Stimulated activated naive CD4-positive, alpha-beta T cell (primary cell): ENCODE results near the gene CORIN.
"Not testable (repeated sequence)": the region's sequence is repeated elsewhere in the genome, so short reads cannot be mapped to it uniquely, and the experiment has no call there.

Experiments used
- DNase-seq, 6 experiments: peaks; one replicate each; lab custom pipeline; 2025; lab: John Stamatoyannopoulos, UW

The CORIN gene

DNA sequence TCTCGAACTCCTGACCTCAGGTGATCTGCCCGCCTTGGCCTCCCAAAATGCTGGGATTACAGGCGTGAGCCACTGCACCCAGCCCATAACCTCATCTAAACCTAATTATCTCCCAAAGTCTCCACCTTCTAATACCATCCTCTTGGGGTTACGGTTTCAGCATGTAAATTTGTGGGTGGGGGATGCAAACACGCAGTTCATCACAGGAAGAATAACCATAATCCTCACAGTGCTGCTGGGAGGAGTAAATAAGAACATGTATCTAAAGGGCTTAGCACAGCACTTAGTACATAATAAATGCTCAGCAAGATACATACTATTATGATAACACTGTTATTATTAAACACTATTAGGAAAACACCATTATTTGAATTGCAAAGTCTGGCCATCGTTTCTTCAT, 116.4 kb downstream of the CORIN start:
- no peak for DNase-seq

DNA sequence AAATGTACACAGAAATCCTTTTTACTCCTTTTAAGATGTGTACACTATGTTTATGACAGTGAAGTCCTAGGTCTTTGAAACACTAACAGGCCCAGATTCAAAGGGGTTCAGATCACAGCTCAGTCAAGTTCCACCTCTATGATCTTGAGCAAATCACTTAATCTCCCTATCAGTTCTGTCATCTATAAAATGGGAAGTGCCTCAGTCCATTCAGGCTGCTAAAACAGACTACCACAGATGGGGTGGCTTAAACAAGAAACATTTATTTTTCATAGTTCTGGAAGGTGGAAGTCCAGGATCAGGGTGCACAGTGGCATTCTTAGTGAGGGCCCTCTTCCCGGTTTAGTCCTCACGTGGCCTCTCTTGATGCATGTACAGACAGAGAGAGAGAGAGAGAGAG, 117.1 kb downstream of the CORIN start:
- no peak for DNase-seq

DNA sequence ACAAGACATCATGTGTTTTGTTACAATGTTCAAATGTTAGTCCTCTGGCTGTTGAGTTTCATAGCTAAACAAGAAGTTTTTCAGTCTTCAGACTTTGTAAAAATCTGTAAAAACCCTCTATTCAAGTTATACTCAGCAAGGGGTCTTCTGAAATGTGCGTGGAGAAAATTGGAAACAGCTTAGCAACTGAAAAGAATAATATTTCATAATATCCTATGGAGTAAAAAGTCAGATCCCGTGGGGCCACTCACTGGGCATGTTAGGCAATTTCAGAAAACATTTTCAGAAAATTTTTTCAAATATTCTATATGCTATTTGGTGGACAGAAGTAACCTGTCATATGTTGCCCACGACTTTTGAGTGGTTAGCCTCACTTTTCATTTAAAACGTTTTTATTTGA, 118.3 kb downstream of the CORIN start:
- DNase-seq: no peak

DNA sequence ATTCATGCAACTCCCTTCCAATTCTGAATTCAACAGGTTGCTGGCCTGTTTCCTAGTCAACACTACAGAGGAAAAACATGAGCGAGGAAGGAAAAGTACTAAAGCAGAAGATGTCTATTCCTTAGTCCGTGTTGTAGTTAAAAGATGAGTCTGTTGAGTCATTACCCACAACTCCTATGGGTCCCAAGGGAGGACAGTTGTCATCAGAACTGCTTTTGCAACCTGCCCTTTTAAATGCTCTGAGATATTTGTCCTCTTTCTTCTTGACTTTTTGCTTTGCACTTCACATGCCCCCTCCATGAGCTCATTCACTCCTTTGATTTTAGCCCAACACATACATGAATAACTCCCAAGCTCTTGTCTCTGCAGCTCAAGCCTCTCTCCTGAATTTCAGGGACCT, 119.2 kb downstream of the CORIN start:
- DNase-seq: no peak

DNA sequence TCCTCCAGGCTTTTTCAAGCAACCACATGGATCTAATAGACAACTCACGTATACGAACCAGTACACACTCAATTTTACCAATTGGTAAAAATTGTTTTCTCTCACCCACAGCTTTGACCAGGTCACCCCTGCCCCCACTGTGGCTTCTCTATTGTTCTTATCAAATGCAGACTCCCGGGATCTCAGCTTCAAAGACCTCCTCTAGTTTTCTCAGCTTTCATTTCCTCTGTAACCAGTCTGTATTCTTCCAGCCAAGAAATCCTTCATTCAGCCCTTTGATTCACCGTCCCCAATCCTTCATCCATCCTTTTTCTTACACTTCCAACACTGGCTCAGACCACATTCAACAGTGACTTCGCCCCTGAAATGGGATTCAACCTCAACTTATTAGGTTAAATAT, 120.7 kb downstream of the CORIN start:
- no peak for DNase-seq

DNA sequence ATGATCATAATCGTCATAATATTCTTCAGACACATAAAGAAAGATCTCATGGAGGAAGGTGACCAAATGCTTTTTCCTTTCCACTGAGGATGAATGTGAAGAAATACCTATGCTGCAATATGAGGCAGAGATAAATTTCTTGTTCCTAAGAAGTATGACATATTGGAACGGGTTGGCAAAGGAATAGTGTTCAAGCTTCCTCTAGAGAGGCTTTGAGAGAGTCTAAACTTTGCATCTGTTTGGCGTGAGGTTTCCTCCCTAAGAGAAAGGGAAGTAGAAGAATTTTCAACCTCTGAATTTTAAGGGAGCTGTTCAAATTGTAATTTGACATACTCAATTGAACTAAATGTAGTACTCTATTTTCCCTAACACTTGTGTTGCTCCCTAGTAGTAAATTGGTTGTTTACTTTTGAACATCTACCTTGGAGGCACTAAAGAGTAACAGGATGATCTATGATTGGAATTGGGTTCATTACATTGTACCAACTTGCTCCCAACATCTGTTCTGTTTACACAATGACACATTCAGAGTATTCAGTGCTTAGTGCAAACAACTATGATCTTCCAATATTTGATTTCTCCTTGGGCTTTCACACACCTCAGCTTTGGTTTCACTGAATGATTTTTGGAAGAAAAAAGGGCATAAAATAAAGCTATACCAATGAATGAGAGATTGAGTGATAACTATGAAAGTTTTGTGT, 122.0 kb downstream of the CORIN start:
- DNase-seq: no peak

DNA sequence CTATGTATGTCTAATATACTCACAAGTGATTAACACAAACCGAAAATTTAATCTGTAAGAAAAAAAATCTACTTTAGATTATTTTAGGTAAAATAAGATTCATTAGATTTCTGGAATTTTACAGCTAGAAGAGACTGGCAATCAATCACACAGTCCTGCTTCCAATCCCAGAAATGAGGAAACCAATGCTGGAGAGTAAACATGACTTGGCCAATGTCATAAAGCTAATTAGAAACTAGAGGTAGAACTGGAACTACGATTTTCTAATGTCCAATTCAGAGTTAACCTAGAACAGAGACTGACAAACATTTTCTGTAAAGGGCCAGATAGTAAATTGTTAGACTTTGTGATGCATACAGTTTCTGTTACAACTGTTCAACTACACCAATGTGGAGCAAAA, 123.6 kb downstream of the CORIN start:
- no peak for DNase-seq

DNA sequence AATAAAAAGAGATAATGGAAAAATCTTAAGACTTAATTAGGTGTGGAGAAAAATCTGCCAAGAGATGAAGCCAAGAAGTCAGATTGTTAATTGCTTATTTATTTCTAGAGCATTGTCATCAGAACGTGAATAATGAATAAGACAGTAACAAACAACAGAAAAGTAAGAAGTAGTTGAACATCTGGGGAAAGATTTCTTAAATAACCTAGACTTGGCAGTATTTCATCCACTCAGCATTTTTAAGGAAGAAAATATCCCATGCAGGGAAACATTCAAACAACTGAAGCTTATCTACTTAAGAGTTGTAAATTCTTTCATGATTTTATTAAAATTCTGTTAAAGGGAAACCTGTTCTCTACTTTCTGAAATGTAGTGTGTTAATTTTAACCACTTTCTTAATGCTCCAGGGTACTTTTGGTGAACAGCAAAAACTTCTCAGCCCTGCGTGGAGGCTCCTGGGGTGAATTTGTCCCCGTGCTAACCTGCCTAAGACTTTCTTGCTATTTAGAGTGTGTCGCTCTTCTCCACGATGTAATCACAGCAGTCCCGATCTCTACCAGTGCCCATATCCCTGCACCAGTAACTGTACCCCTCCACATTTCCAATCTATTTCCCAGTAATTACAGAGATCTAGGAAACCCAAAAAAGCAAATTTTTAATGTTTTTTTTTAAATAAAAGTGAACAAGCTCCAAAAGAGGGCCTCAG, 124.6 kb downstream of the CORIN start:
- no peak for DNase-seq

DNA sequence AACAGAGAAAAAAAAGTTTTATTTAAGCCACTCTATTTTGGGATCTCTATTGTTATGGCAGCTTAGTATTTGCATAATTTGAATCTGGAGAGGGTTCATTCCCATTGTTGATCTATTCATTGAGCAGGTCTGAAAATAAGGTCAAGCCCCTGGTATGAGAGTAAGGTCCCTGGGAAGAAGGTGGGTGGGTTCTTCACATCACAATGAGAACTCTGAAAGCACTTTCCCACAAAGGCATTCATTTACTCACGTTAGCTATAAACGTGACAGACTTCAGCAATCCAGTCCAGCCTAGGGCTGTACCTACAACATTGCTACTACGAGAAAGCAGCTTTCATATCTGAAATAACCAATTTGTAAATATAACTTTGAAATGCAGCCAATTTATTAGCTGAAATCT, 126.2 kb downstream of the CORIN start:
- DNase-seq: no peak

DNA sequence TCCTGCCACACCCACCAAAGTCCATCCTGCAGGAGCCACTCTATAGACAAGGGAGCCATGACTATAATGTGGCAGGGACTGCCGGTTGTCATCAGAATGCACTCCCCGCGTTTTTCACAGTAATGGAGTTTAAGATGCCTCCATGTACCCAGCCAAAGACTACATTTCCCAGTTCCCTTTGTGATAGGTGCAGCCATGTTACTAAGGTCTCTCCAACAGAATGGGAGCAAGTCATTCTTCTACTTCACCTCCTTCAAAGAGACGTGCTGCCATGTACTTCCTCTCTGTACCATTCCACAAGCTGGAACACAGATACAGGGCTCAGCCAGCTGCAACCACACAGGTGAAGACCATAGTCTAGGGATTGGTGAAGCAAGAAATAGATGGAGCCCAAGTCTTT, 126.7 kb downstream of the CORIN start:
- no peak for DNase-seq

DNA sequence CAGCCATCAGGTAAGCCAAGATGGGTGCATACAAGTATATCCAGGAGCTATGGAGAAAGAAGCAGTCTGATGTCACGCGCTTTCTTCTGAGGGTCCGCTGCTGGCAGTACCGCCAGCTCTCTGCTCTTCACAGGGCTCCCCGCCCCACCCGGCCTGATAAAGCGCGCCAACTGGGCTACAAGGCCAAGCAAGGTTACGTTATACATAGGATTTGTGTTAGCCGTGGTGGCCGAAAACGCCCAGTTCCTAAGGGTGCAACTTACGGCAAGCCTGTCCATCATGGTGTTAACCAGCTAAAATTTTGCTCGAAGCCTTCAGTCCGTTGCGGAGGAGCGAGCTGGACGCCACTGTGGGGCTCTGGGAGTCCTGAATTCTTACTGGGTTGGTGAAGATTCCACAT, 131.5 kb downstream of the CORIN start:
- DNase-seq: not testable (repeated sequence)

DNA sequence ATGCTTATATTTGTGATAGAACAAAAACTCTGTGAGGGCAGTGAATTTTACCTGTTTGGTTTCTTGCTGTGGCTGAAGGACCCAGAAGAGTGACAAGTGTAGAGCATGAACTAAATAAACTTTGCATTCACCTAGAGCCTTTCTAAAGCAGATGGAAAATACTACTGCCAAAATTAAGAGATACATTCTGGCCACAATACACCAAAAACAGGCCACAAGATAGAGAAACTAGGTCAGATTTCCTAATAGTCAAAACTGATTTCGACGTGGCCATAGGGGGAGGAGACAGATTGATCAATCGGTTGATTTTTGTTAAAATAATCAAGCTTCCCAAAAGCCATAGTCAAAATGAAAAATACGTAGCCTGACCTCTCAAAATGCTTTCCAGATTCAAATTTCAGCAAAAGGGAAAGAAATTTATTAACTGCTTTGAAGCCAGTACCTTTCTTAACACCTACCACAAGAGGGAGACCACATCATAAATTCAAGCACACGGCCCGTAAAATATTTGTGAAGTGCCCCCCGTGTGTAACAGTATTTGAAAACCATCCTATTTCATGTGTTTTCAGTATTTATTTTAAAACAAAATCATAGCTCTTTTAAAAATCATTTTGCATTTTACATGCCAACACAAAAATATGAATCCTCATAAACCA, 132.4 kb downstream of the CORIN start:
- DNase-seq: no peak

DNA sequence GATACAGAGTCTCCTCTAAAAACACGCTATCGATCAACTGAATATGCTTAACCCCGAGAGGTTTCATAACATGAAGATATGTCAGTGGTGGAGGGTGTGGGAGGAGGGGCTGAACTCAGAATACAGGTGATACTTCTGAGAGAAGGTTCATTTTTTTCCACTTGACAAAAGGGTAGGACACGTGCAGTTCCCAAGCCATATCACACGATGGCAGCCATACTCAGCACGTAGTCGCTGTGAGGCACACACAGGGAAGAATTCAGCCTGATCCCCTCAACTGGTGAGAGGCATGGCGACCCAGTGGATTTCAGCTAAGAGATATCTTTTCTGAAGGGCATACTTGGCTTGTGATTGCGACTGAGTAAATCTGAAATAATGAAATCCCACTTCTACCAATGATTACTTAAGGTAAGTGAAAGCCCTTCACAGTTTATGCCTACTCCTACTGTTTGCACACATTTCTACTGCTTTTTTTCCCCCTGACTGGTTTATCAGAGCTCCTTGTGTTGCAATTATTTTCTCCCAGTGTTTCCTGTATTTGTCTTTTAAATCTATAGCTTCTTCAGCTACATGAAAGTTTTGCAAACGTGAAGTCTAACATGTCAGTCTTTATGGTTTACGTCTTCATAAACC, 133.1 kb downstream of the CORIN start:
- DNase-seq: no peak

DNA sequence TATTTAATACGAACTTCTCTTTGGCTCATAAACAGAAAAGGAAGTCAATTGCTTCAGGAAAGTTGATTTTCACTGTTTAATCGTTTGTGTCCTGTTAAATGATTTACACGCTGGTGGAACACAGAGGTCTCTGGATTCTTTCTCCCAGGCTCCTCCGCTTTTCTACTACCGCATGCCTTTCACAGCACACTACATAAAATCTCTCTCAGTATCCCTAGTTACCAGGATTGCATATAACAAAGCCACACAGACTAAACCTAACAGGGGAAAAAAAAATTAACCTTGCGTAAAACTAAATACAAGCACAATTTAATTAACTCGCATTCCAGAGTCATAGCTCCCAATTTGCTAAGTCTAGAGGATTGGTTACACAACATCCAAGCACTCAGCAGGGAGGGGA, 133.9 kb downstream of the CORIN start:
- no peak for DNase-seq

DNA sequence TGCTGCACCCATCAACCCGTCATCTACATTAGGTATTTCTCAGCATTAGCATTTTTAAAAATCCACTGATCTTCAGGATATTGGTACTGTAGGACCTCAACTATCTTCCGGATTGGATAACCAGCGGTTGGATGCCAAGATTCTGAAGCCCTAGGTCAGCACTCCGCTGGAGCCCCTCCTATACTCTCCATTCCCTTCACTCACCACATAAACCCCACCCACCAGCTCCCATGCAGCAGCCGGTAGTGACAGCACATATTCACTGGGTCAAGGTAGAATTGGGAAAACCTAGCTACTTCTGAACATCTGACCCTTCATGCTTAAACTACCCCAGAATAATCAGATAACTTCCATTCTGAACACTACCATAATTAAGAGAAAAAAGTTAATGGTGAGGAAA, 134.9 kb downstream of the CORIN start:
- no peak for DNase-seq

DNA sequence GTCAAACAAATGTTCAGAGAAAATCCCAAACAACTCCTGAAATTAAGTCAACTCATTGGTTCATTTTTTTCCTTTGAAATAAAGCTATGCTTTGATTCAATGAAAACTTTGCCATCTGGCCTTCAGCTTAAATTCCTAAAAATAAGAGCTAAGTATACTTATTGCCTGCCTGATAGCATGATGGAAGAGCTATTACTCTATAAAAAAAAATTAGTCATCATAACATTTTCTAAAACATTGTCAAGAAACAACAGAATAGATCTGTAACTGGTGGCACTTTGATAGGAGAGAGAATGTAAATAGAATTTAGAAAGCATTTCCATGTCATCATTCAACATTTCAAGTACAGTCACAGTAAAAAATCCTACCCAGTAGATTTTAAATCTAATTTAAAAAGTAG, 136.6 kb downstream of the CORIN start:
- DNase-seq: no peak

DNA sequence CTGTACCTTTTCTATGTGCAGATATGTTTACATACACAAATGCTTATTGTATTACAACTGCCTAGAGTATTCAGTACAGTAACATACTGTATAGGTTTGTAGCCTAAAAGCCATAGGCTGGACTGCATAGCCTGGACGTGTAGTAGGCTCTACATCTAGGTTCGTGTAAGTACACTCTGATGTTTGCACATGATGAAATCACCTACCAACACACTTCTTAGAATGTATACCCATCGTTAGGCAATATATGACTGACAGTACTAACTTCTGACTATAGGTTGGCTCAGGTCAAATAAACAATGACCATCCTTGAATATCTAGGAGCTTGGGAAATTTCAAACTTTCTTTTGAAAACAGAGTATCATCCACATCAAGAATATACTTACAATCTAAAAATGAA, 139.0 kb downstream of the CORIN start:
- no peak for DNase-seq

DNA sequence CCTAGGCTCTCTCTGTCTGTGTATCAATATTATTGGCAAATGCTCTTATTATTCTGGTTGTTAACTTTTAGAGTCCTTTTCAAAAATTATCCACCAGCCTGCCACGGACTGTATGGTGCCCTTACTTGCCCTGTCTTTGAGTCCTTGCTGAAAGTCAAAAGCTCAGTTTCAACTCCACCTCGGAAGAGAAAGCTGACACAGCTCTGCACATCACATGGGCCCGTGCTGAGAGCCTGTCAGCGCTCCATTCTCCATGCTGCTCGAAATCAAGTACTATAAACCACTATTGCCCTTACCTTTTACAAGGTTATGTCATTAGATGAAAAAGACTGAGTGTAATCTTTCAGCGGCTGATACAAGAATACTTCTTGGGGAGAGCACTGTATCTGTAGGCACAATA, 141.0 kb downstream of the CORIN start:
- DNase-seq: no peak

DNA sequence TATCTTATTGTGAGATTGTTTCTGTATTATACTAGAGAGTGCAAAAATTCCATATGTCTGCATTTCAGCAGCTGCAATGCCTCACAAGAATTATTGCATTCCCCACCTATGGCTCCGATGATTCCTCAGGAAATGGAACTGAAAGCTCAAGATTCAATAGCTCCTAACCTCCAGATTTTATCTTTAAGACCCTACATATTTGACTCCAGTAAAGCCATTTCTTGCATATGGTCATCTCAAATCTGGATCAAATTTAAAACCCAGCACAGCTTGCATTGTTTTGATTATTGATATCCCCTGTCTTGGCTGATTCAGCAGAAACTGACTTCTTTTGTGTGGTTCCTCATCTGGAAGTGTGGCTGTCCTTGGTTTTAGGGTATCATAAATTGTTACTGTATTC, 142.6 kb downstream of the CORIN start:
- DNase-seq: no peak

DNA sequence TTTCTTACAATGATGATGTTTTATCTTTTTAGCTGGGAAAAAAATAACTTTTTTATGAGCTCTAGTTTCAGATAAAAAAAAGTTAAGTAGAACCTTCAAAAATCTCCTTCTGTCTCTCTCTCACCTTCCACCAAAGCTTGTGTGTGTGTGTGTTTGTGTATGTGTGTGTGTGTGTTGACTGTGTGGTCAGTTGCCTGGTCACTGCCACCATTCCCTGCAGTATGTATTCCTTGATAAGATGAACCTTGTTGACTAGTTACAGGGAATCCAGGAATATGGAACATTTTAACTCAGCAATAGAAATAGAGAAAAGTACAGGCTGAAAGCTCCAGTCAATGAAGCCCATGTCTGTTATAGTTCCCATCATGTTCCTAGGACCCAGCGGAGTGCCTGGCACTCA, 143.5 kb downstream of the CORIN start:
- DNase-seq: no peak

DNA sequence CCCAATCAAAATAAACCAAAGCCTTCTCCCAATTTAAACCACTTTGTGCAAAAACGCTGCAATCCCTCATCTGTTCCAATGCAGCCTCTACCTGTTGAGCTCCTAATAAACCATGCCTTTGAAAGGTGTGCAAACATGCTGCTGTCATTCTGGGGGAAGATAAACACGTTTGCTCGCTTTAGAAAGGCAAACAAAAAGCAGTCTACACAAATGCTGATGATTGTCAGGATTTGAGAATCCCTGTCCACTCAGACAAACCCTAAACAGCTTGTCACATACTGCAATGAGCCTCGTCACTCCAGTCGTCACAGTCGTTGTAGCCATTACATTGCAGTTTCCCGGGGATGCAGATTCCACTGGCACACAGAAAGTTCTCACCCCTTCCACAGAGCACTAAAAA, 145.2 kb downstream of the CORIN start:
- no peak for DNase-seq

DNA sequence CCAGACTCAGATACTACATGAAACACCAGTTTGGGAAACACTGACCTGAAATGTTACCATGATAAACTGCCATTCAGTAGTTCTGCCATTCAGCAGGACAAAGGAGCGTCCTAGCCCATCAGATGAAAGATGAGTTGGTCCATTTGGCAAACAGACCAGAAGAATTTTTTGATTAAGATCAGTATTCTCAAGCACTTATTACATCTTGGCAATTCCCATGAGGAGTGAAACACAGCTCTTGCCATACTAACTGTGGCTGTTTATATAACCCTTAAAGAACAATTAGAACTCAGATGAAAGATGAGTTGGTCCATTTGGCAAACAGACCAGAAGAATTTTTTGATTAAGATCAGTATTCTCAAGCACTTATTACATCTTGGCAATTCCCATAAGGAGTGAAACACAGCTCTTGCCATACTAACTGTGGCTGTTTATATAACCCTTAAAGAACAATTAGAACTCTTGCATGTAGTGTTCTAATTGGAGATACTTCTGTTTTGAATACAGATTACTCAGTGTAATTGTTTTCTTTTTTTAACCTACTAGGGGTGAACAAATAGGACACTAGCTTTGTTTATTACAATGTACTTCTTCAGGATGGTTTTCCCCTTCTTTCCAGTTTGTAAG, 146.0 kb downstream of the CORIN start:
- DNase-seq: not testable (repeated sequence)

DNA sequence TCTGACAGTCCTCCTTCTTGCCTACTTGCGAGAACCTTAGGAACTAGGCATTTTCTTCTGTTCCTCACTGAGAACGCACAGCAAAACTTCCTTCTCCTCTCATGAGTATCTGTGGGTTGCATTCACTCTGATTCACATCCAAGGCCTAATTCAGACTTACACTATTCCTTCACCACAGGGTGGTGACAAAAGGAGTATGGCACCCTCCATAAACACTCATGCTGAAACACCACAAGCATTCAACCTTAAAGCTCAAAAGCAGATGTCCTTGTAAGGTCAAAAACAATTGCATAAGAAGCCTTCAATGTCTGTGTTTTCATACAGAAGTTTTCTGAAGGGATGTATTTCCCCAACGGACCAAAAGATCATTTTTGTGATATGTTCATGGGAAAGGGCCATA, 147.3 kb downstream of the CORIN start:
- no peak for DNase-seq
